Epithelial cell of esophagus (primary cell): ENCODE measurements around the gene ZDHHC14.

Experiments
- DNase-seq: peaks from one replicate; pipeline ENCODE4 v3.0.0; 2010; ENCODE audit warnings: low read depth
- H3K4me3 ChIP-seq: 2 replicates; pipeline ENCODE4 v1.5.1; 2011; ENCODE audit warnings: mild to moderate bottlenecking, low read length, control low read depth
- TF ChIP-seq, protein P1 (sequence below): IDR thresholded peaks from 2 replicates; pipeline ENCODE4 v1.5.1; 2011; ENCODE audit warnings: low read depth, mild to moderate bottlenecking, low read length, control low read depth, inconsistent platforms; ENCODE audit not compliant: insufficient read depth; ENCODE audit errors: missing control alignments

The ZDHHC14 gene

GRCh38 chr6:157597461-157598312 lies 216.7 kb downstream of the ZDHHC14 start:
- DNase-seq = peak; percentile 51
- no peak overlapping the region for H3K4me3 ChIP-seq
- TF ChIP-seq, protein P1, sequence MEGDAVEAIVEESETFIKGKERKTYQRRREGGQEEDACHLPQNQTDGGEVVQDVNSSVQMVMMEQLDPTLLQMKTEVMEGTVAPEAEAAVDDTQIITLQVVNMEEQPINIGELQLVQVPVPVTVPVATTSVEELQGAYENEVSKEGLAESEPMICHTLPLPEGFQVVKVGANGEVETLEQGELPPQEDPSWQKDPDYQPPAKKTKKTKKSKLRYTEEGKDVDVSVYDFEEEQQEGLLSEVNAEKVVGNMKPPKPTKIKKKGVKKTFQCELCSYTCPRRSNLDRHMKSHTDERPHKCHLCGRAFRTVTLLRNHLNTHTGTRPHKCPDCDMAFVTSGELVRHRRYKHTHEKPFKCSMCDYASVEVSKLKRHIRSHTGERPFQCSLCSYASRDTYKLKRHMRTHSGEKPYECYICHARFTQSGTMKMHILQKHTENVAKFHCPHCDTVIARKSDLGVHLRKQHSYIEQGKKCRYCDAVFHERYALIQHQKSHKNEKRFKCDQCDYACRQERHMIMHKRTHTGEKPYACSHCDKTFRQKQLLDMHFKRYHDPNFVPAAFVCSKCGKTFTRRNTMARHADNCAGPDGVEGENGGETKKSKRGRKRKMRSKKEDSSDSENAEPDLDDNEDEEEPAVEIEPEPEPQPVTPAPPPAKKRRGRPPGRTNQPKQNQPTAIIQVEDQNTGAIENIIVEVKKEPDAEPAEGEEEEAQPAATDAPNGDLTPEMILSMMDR = peak; percentile 44

DNA sequence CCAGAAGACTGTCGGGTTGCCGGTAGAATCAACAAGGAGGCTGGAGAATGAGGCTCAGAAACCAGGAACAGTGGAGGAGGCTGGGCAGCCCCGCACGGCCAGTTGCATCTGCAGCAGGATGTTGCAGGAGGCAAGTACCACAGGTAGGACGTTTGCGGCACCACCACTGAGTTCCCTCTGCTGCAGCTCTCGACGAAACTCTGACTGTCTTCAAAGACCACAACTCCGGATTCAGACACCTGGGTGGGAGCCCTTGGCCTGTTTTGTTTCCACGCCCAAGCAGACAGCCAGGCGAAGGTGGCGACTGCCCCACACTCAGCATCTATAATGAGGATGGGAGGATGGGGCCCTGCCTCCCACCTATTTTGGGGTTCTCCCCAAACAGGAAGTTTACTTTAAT lies 218.2 kb downstream of the ZDHHC14 start:
- no peak for DNase-seq
- H3K4me3 ChIP-seq = no peak overlapping the region
- TF ChIP-seq, protein P1 = no peak

DNA sequence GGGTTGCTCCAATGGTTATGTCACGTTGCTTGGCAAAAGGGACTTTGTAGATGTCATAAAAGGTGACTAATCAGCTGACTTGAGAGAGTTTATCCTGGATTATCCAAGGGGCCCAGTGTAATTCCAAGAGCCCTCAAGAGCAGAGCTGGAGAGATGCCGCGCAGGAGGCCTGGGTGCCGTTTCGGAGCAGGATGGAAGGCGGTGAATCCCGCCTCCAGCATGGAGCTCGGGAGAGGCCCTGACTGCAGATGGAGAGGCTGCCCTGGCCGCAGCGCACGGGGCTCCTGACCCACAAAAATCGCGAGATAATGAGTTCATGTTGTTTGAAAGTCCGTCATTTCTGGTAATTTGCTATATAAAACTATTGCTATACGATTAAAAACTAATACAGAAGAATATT lies 219.8 kb downstream of the ZDHHC14 start:
- TF ChIP-seq, protein P1 = no peak
- no peak overlapping the region for H3K4me3 ChIP-seq
- no peak for DNase-seq

DNA sequence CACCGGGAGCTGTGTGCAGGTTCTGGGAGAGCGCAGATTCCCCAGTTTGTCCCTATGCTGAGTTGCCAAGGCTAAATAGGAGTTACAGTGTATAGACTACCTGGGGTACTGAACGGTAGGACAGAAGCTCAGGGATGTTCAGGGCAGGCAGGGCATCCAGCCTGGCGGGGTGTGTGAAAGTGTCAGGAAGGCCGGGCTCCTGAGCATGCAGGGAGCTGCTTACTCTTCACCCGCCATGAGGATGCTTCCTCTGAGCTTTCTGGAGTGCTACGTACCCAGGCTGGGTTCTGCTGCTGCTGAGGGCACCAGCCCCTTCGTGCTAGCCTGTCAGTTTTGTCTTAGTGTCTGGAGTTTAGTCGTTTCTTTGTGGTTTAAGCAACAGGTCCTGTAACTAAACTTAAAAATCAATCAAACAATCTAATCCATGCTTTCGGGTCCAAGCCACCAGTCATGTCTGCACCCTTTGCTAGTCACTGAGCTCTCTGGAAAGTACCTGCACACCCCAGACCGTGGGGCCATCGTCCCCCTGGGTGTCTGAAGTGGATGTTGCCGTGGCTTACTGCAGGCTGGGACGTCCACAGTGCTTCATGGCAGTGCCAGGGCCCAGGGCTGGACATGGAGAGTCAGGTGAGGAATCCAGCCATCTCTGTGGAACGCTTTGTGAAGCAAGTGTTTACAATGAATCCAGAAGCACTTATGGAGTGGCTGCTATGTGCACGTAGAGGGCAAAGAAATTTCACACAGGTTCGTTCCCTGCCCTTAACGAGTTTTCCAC lies 221.7 kb downstream of the ZDHHC14 start:
- TF ChIP-seq, protein P1 = no peak
- DNase-seq = no peak
- no peak overlapping the region for H3K4me3 ChIP-seq

DNA sequence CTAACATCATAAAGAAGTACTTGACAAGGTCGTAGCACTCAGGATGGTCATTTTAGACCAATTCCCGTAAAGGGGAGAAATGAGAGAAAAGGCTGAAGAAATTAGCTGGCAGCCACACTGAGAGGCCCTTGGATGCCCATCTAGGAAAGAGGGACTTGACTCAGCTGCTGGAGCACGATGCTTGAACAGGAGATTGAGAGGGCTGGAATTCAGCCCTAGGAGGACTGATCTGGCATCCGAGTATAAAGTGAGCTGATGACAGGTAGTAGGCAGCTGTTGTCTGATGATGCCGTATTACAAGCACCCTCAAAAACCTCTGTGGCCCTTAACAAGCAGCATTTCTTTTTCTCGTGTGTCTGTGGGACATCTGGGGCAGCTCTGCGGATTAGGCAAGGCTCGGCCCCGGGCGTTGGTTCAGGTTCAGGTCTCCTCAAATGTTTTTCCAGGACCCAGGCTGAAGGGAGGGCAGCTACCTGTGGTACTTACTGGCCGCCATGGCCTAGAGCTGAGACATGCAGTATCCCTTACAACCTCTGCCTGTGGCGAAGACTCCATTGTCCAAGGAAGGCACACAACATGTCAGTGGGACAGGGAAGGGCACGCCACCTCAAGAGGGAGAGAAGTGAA lies 222.4 kb downstream of the ZDHHC14 start:
- no peak overlapping the region for H3K4me3 ChIP-seq
- no peak for DNase-seq
- TF ChIP-seq, protein P1 = no peak

GRCh38 chr6:157603971-157604370 lies 223.0 kb downstream of the ZDHHC14 start:
- H3K4me3 ChIP-seq = no peak overlapping the region
- no peak for DNase-seq
- TF ChIP-seq, protein P1 = no peak
